HG02973 (cell line): ENCODE data around the gene ARID1B.

Source experiments
- ATAC-seq: cut with Tn5 transposase; IDR thresholded peaks from one replicate; pipeline ENCODE4 v1.9.1; 2021; ENCODE audit warnings: moderate library complexity; ENCODE audit not compliant: unreplicated experiment

ARID1B gene

DNA sequence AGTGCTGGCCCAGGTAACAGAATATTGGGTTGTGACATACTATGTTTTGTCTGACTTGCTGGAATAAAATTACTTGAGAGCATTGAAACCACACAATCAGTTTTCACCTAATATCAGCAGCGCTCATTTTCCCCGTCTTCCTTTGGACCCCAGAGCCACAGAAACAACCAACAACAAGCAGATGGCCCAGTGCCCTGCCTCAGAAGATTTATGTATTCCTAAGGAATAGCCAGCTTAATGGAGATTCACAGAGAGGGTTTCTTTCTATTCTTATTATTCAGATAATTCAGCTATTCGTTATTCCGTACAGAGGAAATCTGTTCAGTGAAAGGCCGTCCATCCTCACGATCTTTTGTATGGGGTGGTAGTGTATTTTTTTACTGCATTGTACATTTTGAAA lies 391.3 kb downstream of the ARID1B start:
- no peak for ATAC-seq

GRCh38 chr6:157169226-157169625 lies 392.0 kb downstream of the ARID1B start:
- ATAC-seq: no peak

GRCh38 chr6:157169656-157170055 lies 392.5 kb downstream of the ARID1B start:
- ATAC-seq: no peak

DNA sequence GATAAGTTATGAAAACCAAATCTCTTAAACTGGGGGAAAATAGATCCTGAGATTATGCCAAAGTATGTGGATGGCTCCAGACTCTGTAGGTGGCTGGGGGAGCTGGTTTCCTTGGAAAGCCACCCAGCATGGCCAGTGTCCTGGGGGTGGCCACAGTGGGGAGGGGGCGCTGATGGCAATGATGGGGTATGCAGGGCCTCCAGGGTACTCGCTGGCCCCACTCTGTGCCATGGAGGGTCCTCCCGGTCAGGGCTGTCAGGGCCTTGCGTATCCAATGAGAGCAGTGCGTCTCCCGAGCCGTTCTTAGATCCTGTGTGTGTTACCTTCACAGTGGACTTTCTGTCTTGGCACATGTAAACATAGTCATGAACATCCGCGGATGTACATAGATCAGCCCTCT lies 393.4 kb downstream of the ARID1B start:
- ATAC-seq: no peak

- ATAC-seq: no peak
Observed at GRCh38 chr6:157171801-157172200, 394.6 kb downstream of the ARID1B start.

- no peak for ATAC-seq
Observed at GRCh38 chr6:157172231-157172701, 395.1 kb downstream of the ARID1B start.

DNA sequence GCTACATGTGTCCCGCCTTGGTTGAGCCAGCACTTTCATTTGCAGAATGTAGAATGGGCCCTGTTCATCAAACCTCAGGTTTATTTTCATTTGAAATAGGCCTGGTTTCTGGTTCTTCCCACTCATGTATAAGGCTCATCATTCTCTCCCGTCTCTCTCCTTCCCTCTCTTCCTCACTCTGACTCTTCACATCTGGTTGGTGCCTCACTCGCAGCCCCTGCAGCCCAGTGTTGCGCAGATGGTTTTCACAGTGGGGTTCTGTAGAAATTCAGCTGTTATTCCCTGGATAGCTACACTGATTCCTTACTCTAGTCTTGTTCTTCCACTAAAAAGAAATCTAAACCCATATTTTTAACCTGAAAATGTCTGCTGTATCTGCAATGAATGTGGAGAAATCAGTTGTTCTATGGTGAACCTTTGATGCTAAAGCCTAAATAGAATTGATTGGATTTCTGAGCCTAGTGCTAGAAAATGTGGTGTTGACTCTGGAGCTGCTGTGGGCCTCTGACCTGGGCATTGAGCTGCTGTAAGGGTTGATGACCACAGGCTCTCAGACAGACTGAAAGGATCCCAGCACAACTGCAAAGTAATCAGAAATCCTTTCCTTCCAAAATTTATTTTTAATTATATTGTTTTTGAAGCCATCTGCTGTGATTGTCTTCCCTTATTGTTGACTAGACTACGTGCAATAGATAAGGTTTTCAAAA lies 395.8 kb downstream of the ARID1B start:
- no peak for ATAC-seq

DNA sequence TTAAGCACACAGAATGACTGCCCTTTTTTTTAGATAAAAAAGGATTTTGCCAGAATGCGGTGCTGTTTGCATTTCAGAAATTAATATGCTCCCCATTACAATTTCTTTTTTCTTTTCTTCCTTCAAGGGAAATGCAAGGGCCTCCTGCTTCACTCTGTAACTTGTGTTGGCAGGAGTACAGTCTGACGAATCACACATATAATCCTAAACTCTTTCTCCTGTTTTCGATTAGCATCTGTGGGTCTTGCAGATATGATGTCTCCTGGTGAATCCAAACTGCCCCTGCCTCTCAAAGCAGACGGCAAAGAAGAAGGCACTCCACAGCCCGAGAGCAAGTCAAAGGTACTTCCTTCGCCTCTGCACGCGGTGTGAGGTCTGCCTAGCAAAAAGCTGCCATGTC lies 396.6 kb downstream of the ARID1B start:
- ATAC-seq: no peak

DNA sequence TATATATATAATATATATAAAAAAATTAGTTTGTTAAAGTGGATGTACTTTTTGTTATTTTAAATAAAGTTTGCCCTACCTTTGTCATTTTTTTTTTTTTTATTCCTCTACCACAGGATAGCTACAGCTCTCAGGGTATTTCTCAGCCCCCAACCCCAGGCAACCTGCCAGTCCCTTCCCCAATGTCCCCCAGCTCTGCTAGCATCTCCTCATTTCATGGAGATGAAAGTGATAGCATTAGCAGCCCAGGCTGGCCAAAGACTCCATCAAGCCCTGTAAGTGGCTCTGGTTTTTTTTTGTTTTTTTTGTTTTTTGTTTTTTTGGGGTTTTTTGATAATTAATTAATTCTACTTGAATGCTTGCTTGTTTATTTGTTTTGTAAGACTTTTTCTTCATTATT lies 397.6 kb downstream of the ARID1B start:
- no peak for ATAC-seq

GRCh38 chr6:157177731-157178336 lies 400.7 kb downstream of the ARID1B start:
- no peak for ATAC-seq

GRCh38 chr6:157181649-157182048 lies 404.5 kb downstream of the ARID1B start:
- ATAC-seq: no peak

GRCh38 chr6:157182503-157183264 lies 405.5 kb downstream of the ARID1B start:
- ATAC-seq: no peak

GRCh38 chr6:157184202-157185015 lies 407.2 kb downstream of the ARID1B start:
- ATAC-seq: no peak

- ATAC-seq: no peak
Observed at GRCh38 chr6:157185171-157185570, 408.0 kb downstream of the ARID1B start.

DNA sequence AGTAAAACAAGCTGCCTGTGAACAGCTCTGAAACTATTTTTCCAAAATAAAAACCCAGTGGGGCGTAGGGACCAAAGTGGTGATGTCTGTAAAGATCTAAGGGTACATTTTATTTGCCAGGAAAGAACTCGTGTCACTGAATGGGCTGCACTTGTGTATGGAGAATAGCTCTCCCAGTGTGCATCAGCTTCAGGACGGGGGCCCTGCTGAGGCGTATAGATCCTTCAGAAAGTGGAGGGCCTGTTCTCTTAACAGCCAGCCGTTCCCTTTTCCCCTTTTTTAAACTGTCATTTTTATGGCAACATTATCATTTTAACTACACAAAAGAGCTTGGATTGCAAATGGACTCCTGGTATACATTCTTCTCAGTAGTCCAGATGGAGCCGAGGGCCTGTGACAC lies 408.8 kb downstream of the ARID1B start:
- no peak for ATAC-seq

- ATAC-seq: no peak
Observed at GRCh38 chr6:157186785-157187181, 409.6 kb downstream of the ARID1B start.

GRCh38 chr6:157187182-157188083 lies 410.3 kb downstream of the ARID1B start:
- ATAC-seq: no peak

DNA sequence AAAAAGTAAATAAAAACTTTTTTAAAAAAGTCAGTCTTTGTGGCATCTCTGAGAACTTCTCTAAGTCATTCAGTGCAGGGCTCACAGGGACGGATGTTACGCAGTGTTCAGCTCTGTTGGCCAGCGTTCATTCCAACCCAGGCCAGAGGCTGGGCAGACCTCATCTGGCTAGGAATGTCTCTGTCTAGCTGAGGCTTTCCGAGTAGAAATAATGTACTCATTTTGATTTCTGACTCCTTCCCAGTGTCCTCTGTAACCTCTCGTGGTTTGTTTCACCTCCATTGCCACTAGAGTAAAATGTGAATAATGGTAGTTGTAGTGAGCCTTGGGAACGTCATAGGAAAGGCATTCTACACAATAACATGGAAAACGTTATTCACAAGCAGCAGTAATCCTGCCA lies 411.0 kb downstream of the ARID1B start:
- no peak for ATAC-seq

DNA sequence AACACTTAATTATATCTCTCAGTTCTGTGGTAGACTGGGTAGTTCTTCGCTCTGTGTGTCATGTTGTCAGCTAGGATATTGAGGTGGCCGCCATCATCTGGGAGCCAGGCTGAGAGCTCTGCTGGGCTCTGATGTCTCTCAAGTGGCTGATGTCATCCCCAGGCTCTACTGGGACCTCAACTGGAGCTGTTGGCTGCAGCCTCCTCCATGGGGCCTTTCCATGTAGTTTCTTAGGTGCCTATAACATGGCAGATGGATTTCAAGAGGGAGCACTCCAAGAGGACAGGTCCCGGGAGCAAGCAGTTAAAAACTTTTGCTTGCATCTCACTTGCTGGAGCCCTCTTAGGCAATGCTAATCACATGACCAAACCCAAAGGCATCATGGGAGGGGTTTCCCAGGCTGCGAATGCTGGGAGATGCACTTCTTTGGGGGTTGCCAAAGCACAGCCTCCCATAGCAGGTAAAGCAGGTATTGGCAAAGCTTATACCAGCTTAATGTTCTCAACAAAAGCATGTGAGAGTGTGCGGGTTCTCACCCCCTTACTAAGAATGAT lies 416.3 kb downstream of the ARID1B start:
- no peak for ATAC-seq

DNA sequence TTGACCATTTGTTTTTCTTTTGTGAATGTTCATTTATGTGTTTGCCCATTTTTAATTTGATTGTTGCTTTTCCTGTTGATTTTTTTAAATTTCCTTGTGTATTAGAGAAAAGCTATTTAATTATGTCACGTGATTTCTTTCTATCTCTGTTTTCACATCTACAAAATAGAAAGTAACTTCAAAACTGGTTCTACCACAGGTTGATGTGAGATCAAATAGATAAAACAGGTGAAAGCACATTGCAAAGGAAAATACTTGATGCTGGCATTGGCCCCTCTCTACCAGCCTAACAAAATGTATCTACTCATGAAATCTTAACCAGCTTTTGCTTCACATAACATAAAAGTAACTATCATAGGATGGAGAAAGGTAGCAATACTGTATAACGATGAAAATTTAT lies 416.9 kb downstream of the ARID1B start:
- no peak for ATAC-seq
